ENCODE results near the gene RHBG. TPM values are rescaled to one million over a fixed set of nuclear protein-coding genes. Genes with fewer than 3 reads are reported as not detected.

RHBG gene
- total and polyA plus RNA-seq, 2 donors (not counting 3 experiments of a cell fraction or from before 2014, with no cell fraction given): not detected

GRCh38 chr1:156382561-156382960 lies 13.6 kb downstream of the RHBG start:
- Histone ChIP-seq H3K27me3 (ENCODE audit: control insufficient read depth in 2 of 2, insufficient read depth in 2 of 2, low read length in 2 of 2) (peaks cover 5 to 6% of the 10 kb centered on the region in 2 experiments), H4K20me1 (replicated peaks; ENCODE audit: control insufficient read depth, extremely low read depth, insufficient read depth, low read length) (no peaks in the 10 kb centered on the region), H3K9me3 (replicated peaks; ENCODE audit: control insufficient read depth, insufficient read depth, low read length) (no peaks in the 10 kb centered on the region), H3K36me3 (ENCODE audit: control insufficient read depth in 2 of 2, extremely low read depth in 1 of 2, insufficient read depth in 2 of 2, low read length in 2 of 2) (no peaks in the 10 kb centered on the region), H3K4me2 (ENCODE audit: insufficient read depth, low read length) (no peak overlapping the region), H3K4me1 (ENCODE audit: control insufficient read depth, extremely low read depth, insufficient read depth, low read length) (peaks cover 3% of the 10 kb centered on the region), H3K79me2 (ENCODE audit: control insufficient read depth, insufficient read depth, low read length) (no peaks in the 10 kb centered on the region), H3K27ac (ENCODE audit: insufficient read depth, low read depth, low read length) (no peak overlapping the region), H3K9me1 (replicated peaks; ENCODE audit: control insufficient read depth, extremely low read depth, insufficient read depth, low read length) (no peaks in the 10 kb centered on the region), H3K9ac (replicated peaks; ENCODE audit: extremely low read depth, insufficient read depth, low read length) (no peak overlapping the region), H3K4me3 (replicated peaks in 1 of 3; ENCODE audit: insufficient read depth in 1 of 3, low read depth in 1 of 3, low read length in 3 of 3) (no peak overlapping the region), H2AFZ (ENCODE audit: low read depth, low read length) (no peak overlapping the region)
- POLR2A ChIA-PET: no interaction called here
- no peak for TF ChIP-seq POLR2A (IDR thresholded peaks at IDR 0.05; ENCODE audit: low read depth, low read length)
- TF ChIP-seq MYC (IDR thresholded peaks at IDR 0.05; ENCODE audit: low read depth, low read length): no peak
- TF ChIP-seq EZH2 (IDR thresholded peaks at IDR 0.05; ENCODE audit: borderline replicate concordance, low read depth, low read length, severe bottlenecking): no peak
- TF ChIP-seq MAX (IDR thresholded peaks at IDR 0.05; ENCODE audit: insufficient read depth, insufficient read length): no peak
- TF ChIP-seq GATA2 (IDR thresholded peaks at IDR 0.05; ENCODE audit: insufficient read depth, insufficient read length, low read depth, low read length): no peak
- no peak for TF ChIP-seq POLR2AphosphoS5 (IDR thresholded peaks at IDR 0.05; ENCODE audit: insufficient read depth, low read depth, low read length)
- TF ChIP-seq FOS (IDR thresholded peaks at IDR 0.05; ENCODE audit: borderline replicate concordance, insufficient read depth, low read length): no peak
- TF ChIP-seq CTCF (IDR thresholded peaks at IDR 0.05; ENCODE audit: extremely low read depth in 1 of 2, insufficient read depth in 1 of 2, low read depth in 1 of 2, low read length in 2 of 2): no peak
- TF ChIP-seq JUN (IDR thresholded peaks at IDR 0.05; ENCODE audit: borderline replicate concordance, insufficient read depth, insufficient read length, low read depth): no peak
- CTCF ChIA-PET: interaction anchor here (1.0 to 7.4 kb wide), 3 partner anchors 42 to 69 kb away, joined by 4 to 648 read pairs (median 146); no protein-coding TSS in a partner anchor
- FAIRE-seq (no peak), DNase-seq (ENCODE audit: low read depth, low spot score) (no peak)
- intact Hi-C loops (cut with micrococcal nuclease): loop anchor here (2.0 kb wide), 1 partner anchor 44 kb away; the partner anchor contains the start of genes CCT3 and TSACC
- BruUV-seq (replicated peaks): no TSS peak
- dilution Hi-C loops (cut with MboI; ENCODE audit: extremely low pct_ligation_motif_present, low sequenced_read_pairs): no loop called here

All from endothelial cell of umbilical vein (primary cell).